HL-60 (cell line): Measurements from ENCODE around the gene PLEKHB2.
A peak's percentile ranks its signal among the peaks of the same experiment; 100 is the strongest.

Experiments used
- DNase-seq, 2 experiments: peaks; one replicate each; pipeline ENCODE4 v3.0.0-alpha.2; 2010 to 2020; ENCODE audit warnings: low read depth in 1 of 2, low spot score in 1 of 2
- H3K27ac ChIP-seq: fragments of 250-450 bp; sonication (Bioruptor Pico); replicated peaks from 2 replicates; pipeline ENCODE4 v1.5.1; 2020; ENCODE audit warnings: mild to moderate bottlenecking, moderate library complexity
- H3K27me3 ChIP-seq: fragments of 250-450 bp; sonication (Bioruptor Pico); 2 replicates; pipeline ENCODE4 v1.5.1; 2021; ENCODE audit warnings: mild to moderate bottlenecking, moderate library complexity; ENCODE audit not compliant: insufficient read depth, poor library complexity, severe bottlenecking
- H3K4me3 ChIP-seq: replicated peaks from 2 replicates; pipeline ENCODE4 v1.5.1; 2011; ENCODE audit warnings: mild to moderate bottlenecking, control low read depth, low read length; ENCODE audit not compliant: insufficient read depth
- CTCF ChIP-seq: IDR thresholded peaks from one replicate; pipeline ENCODE4 v1.5.1; 2011; ENCODE audit warnings: low read length, control low read depth, inconsistent platforms; ENCODE audit not compliant: insufficient read depth
- GABPA ChIP-seq: IDR thresholded peaks from 2 replicates; pipeline ENCODE4 v1.6.1; 2012; ENCODE audit warnings: low read depth
- POLR2AphosphoS5 ChIP-seq: IDR thresholded peaks from 2 replicates; pipeline ENCODE4 v1.6.1; 2012; ENCODE audit warnings: low read depth
- REST ChIP-seq: IDR thresholded peaks from 2 replicates; pipeline ENCODE4 v1.6.1; 2012; ENCODE audit warnings: low read depth; ENCODE audit not compliant: insufficient replicate concordance
- SPI1 ChIP-seq: IDR thresholded peaks from 2 replicates; pipeline ENCODE4 v1.6.1; 2012; ENCODE audit warnings: low read depth, mild to moderate bottlenecking, borderline replicate concordance

The PLEKHB2 gene

GRCh38 chr2:131145040-131145439 lies 39.9 kb downstream of the PLEKHB2 start:
- DNase-seq: no peak
- Histone ChIP-seq H3K27me3 (no peaks in the 10 kb centered on the region), H3K27ac (no peak overlapping the region), H3K4me3 (no peak overlapping the region)
- TF ChIP-seq REST: no peak
- TF ChIP-seq GABPA: no peak
- TF ChIP-seq POLR2AphosphoS5: no peak
- no peak for TF ChIP-seq SPI1
- no peak for TF ChIP-seq CTCF

GRCh38 chr2:131146231-131146630 lies 41.1 kb downstream of the PLEKHB2 start:
- TF ChIP-seq REST: no peak
- peak; percentile 95 for TF ChIP-seq POLR2AphosphoS5
- TF ChIP-seq GABPA: peak; percentile 28; the same call in 1 of the 2 replicates
- TF ChIP-seq CTCF: no peak
- peak; percentile 93 for TF ChIP-seq SPI1
- H3K4me3 ChIP-seq: no peak overlapping the region
- H3K27me3 ChIP-seq: no peaks in the 10 kb centered on the region
- DNase-seq: peak in 1 of 2 experiments; percentile 91
- H3K27ac ChIP-seq: no peak overlapping the region

- no peak overlapping the region for H3K27ac ChIP-seq
- H3K4me3 ChIP-seq: no peak overlapping the region
- TF ChIP-seq GABPA: no peak
- TF ChIP-seq POLR2AphosphoS5: no peak
- no peak for TF ChIP-seq REST
- no peak for TF ChIP-seq CTCF
- TF ChIP-seq SPI1: no peak
- no peaks in the 10 kb centered on the region for H3K27me3 ChIP-seq
- DNase-seq: no peak
Measured at GRCh38 chr2:131146749-131147148, 41.6 kb downstream of the PLEKHB2 start.
